HUES64 (cell line): ENCODE measurements around the gene SERPINA9.

Source experiments
- H3K27ac ChIP-seq: 2 replicates; pipeline ENCODE4 v1.7.0; 2013; ENCODE audit warnings: low read depth, low read length, inconsistent platforms
- H3K27me3 ChIP-seq: 2 replicates; pipeline ENCODE4 v1.6.1; 2013; ENCODE audit warnings: mild to moderate bottlenecking, low read length; ENCODE audit not compliant: insufficient read depth
- H3K36me3 ChIP-seq: 2 replicates; pipeline ENCODE4 v1.6.1; 2013; ENCODE audit warnings: mild to moderate bottlenecking, low read length; ENCODE audit not compliant: insufficient read depth
- H3K4me1 ChIP-seq: 2 replicates; pipeline ENCODE4 v1.6.1; 2013; ENCODE audit warnings: mild to moderate bottlenecking, low read length, moderate library complexity; ENCODE audit not compliant: insufficient read depth
- H3K4me3 ChIP-seq: 2 replicates; pipeline ENCODE4 v1.5.1; 2013; ENCODE audit warnings: mild to moderate bottlenecking, low read length, moderate library complexity
- H3K9ac ChIP-seq: 2 replicates; pipeline ENCODE4 v1.6.1; 2013; ENCODE audit warnings: mild to moderate bottlenecking, low read depth, low read length
- H3K9me3 ChIP-seq: 2 replicates; pipeline ENCODE4 v1.6.1; 2013; ENCODE audit warnings: low read depth, low read length; ENCODE audit not compliant: insufficient read depth
- WGBS: fragments of 150-250, 120-280 bp; methylation state at CpG from one replicate; pipeline ENCODE4 v1.1.7; 2013; ENCODE audit warnings: missing lambda C conversion rate; 5-methylcytosine and 5-hydroxymethylcytosine counted together

Gene SERPINA9

GRCh38 chr14:94473666-94474410 is 2.2 kb downstream of the SERPINA9 start:
- 94% methylated on average over 16 of the region's 16 CpGs for WGBS
- Histone ChIP-seq H3K27me3 (no peaks in the 10 kb centered on the region), H3K4me3 (no peak overlapping the region), H3K4me1 (peaks cover 7% of the 10 kb centered on the region; the same call in 1 of the 2 replicates), H3K9me3 (peaks cover 16% of the 10 kb centered on the region), H3K9ac (no peak overlapping the region), H3K36me3 (no peaks in the 10 kb centered on the region), H3K27ac (no peak overlapping the region)

- Histone ChIP-seq H3K27ac (no peak overlapping the region), H3K4me1 (peaks cover 7% of the 10 kb centered on the region; the same call in 1 of the 2 replicates), H3K4me3 (no peak overlapping the region), H3K27me3 (no peaks in the 10 kb centered on the region), H3K9me3 (peaks cover 6% of the 10 kb centered on the region; the same call in 1 of the 2 replicates), H3K36me3 (no peaks in the 10 kb centered on the region), H3K9ac (no peak overlapping the region)
- WGBS = 91% methylated on average over 4 of the region's 4 CpGs
Measured at GRCh38 chr14:94472842-94473241, 3.2 kb downstream of the SERPINA9 start.

- Histone ChIP-seq H3K4me1 (peaks cover 7% of the 10 kb centered on the region; the same call in 1 of the 2 replicates), H3K27ac (no peak overlapping the region), H3K4me3 (no peak overlapping the region), H3K9ac (no peak overlapping the region), H3K36me3 (no peaks in the 10 kb centered on the region), H3K9me3 (no peaks in the 10 kb centered on the region), H3K27me3 (no peaks in the 10 kb centered on the region)
- no CpG with 5 or more reads among the region's 2 CpGs for WGBS
Measured at GRCh38 chr14:94471045-94471444, 5.0 kb downstream of the SERPINA9 start.

GRCh38 chr14:94470311-94470710 is 5.7 kb downstream of the SERPINA9 start:
- no peaks in the 10 kb centered on the region for H3K27me3 ChIP-seq
- H3K9ac ChIP-seq = no peak overlapping the region
- 43% methylated on average over 2 of the region's 2 CpGs for WGBS

GRCh38 chr14:94469261-94469660 is 6.7 kb downstream of the SERPINA9 start:
- Histone ChIP-seq H3K4me1 (no peaks in the 10 kb centered on the region), H3K9ac (no peak overlapping the region), H3K27ac (no peak overlapping the region), H3K27me3 (no peaks in the 10 kb centered on the region), H3K9me3 (peaks cover 11% of the 10 kb centered on the region), H3K4me3 (no peak overlapping the region), H3K36me3 (no peaks in the 10 kb centered on the region)
- 94% methylated on average over 3 of the region's 3 CpGs for WGBS

More at GRCh38 chr14:94470311-94470710, 5.7 kb downstream of the SERPINA9 start:
- Histone ChIP-seq H3K27ac (no peak overlapping the region), H3K36me3 (no peaks in the 10 kb centered on the region), H3K9me3 (peaks cover 1% of the 10 kb centered on the region), H3K4me3 (no peak overlapping the region), H3K4me1 (peaks cover 7% of the 10 kb centered on the region; the same call in 1 of the 2 replicates)

GRCh38 chr14:94467728-94468520 is 8.1 kb downstream of the SERPINA9 start:
- Histone ChIP-seq H3K9ac (no peak overlapping the region), H3K27ac (no peak overlapping the region), H3K36me3 (no peaks in the 10 kb centered on the region), H3K4me3 (no peak overlapping the region), H3K27me3 (no peaks in the 10 kb centered on the region), H3K4me1 (no peaks in the 10 kb centered on the region), H3K9me3 (peaks cover 11% of the 10 kb centered on the region)
- 93% methylated on average over 4 of the region's 4 CpGs for WGBS

GRCh38 chr14:94466706-94467370 is 9.2 kb downstream of the SERPINA9 start:
- H3K27me3 ChIP-seq = no peaks in the 10 kb centered on the region

GRCh38 chr14:94465042-94465441 is 11.0 kb downstream of the SERPINA9 start:
- no peaks in the 10 kb centered on the region for H3K4me1 ChIP-seq
- no peaks in the 10 kb centered on the region for H3K36me3 ChIP-seq
- 92% methylated on average over 5 of the region's 5 CpGs for WGBS
- H3K9me3 ChIP-seq = peaks cover 11% of the 10 kb centered on the region
- H3K27me3 ChIP-seq = no peaks in the 10 kb centered on the region
- H3K27ac ChIP-seq = no peak overlapping the region
- no peak overlapping the region for H3K4me3 ChIP-seq
- H3K9ac ChIP-seq = no peak overlapping the region

More at GRCh38 chr14:94466706-94467370, 9.2 kb downstream of the SERPINA9 start:
- peaks cover 11% of the 10 kb centered on the region for H3K9me3 ChIP-seq
- no peaks in the 10 kb centered on the region for H3K36me3 ChIP-seq
- H3K9ac ChIP-seq = no peak overlapping the region
- no peaks in the 10 kb centered on the region for H3K4me1 ChIP-seq
- 95% methylated on average over 3 of the region's 3 CpGs for WGBS
- H3K4me3 ChIP-seq = no peak overlapping the region
- H3K27ac ChIP-seq = no peak overlapping the region

- Histone ChIP-seq H3K9me3 (peaks cover 11% of the 10 kb centered on the region), H3K36me3 (no peaks in the 10 kb centered on the region), H3K9ac (no peak overlapping the region), H3K27me3 (no peaks in the 10 kb centered on the region), H3K4me3 (no peak overlapping the region), H3K27ac (no peak overlapping the region), H3K4me1 (no peaks in the 10 kb centered on the region)
- 94% methylated on average over 5 of the region's 5 CpGs for WGBS
Measured at GRCh38 chr14:94464290-94464689, 11.7 kb downstream of the SERPINA9 start.

GRCh38 chr14:94462763-94463572 is 13.0 kb downstream of the SERPINA9 start:
- H3K9ac ChIP-seq = no peak overlapping the region
- peaks cover 11% of the 10 kb centered on the region for H3K9me3 ChIP-seq
- H3K4me1 ChIP-seq = no peaks in the 10 kb centered on the region
- no peaks in the 10 kb centered on the region for H3K36me3 ChIP-seq
- H3K27me3 ChIP-seq = no peaks in the 10 kb centered on the region
- no peak overlapping the region for H3K27ac ChIP-seq
- no peak overlapping the region for H3K4me3 ChIP-seq
- 90% methylated on average over 7 of the region's 7 CpGs for WGBS
